CD4-positive, alpha-beta T cell treated with Interleukin-15 for 4 hours (primary cell): ENCODE results near the gene TAF4.
A peak's percentile ranks its signal among the peaks of the same experiment; 100 is the strongest.
"Not testable (repeated sequence)": the region's sequence is repeated elsewhere in the genome, so short reads cannot be mapped to it uniquely, and the experiment has no call there.

Experiments
- DNase-seq: peaks from one replicate; pipeline ENCODE4 v3.0.0-alpha.2; 2020; ENCODE audit warnings: low spot score

TAF4 gene

GRCh38 chr20:62080249-62080990 is 14.7 kb upstream of the TAF4 start:
- DNase-seq: no peak

- no peak for DNase-seq
Observed at GRCh38 chr20:62079166-62079565, 13.5 kb upstream of the TAF4 start.

- DNase-seq: no peak
Observed at GRCh38 chr20:62073323-62073722, 7.6 kb upstream of the TAF4 start.

- DNase-seq: not testable (repeated sequence)
Observed at GRCh38 chr20:62071669-62072430, 6.2 kb upstream of the TAF4 start.

GRCh38 chr20:62069741-62070216 is 4.1 kb upstream of the TAF4 start:
- no peak for DNase-seq

- DNase-seq: no peak
Observed at GRCh38 chr20:62068997-62069396, 3.3 kb upstream of the TAF4 start.

GRCh38 chr20:62067547-62068260 is 2.0 kb upstream of the TAF4 start:
- no peak for DNase-seq

- DNase-seq: no peak
Observed at GRCh38 chr20:62066983-62067433, 1.3 kb upstream of the TAF4 start.

GRCh38 chr20:62066339-62066982 is 780 bp upstream of the TAF4 start:
- DNase-seq: peak; percentile 38

GRCh38 chr20:62064770-62065673 is 659 bp downstream of the TAF4 start:
- no peak for DNase-seq

GRCh38 chr20:62063981-62064769 is 1.5 kb downstream of the TAF4 start:
- DNase-seq: no peak

- no peak for DNase-seq
Observed at GRCh38 chr20:62063315-62063980, 2.2 kb downstream of the TAF4 start.

GRCh38 chr20:62062661-62063314 is 2.9 kb downstream of the TAF4 start:
- DNase-seq: no peak

GRCh38 chr20:62061851-62062423 is 3.7 kb downstream of the TAF4 start:
- DNase-seq: no peak

GRCh38 chr20:62060631-62061541 is 4.8 kb downstream of the TAF4 start:
- DNase-seq: no peak

GRCh38 chr20:62059920-62060630 is 5.6 kb downstream of the TAF4 start:
- no peak for DNase-seq

GRCh38 chr20:62059401-62059800 is 6.3 kb downstream of the TAF4 start:
- no peak for DNase-seq
